ENCODE results near the gene MED12L.

DNA sequence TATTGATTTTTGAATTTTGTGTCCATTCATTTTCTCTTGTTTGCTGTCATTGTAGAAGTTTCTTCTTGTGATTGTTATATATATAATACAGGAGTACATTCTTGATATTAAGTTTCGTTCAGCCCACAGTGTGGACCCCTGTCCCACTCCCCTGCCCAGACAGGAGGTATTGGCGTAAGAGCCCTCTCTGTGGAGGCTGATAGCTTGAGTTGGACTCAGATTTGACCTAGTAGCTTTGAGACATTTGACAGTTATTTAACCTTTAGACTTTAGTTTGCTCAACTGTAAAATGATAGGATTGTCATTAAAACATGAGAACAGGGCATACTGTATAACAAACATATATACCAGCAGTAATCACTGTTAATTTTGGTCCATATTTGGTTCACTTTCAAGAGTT lies 90.5 kb downstream of the MED12L start:
- TF ChIP-seq CTCF (IDR thresholded peaks at IDR 0.05) = no peak
- no peak for TF ChIP-seq POLR2AphosphoS5 (IDR thresholded peaks at IDR 0.05)
